Natural killer cell (primary cell): ENCODE data around the gene GNAZ. TPM values are rescaled to one million over a fixed set of nuclear protein-coding genes. Genes with fewer than 3 reads are reported as not detected.

Experiments
- ATAC-seq, 3 donors: fragments of 150-1000 bp in 2 of 3; fragments of 200-7000 bp in 1 of 3; cut with Tn5 transposase; 1 replicate in 1 of 3; 2 replicates in 2 of 3; pipeline ENCODE4 v1.10.0; 2021; ENCODE audit warnings: mild to moderate bottlenecking in 2 of 3, moderate library complexity in 2 of 3
- DNase-seq, 2 donors: peaks; one replicate each; pipeline versions ENCODE4 v3.0.0 to v3.0.0-alpha.2; 2013 to 2021; ENCODE audit warnings: mixed read lengths in 1 of 2
- H3K27ac ChIP-seq: one replicate; pipeline ENCODE4 v1.5.1; 2013; ENCODE audit warnings: mild to moderate bottlenecking, low read length
- H3K27me3 ChIP-seq: one replicate; pipeline ENCODE4 v1.6.1; 2013; ENCODE audit warnings: low read length; ENCODE audit not compliant: control insufficient read depth, insufficient read depth
- H3K36me3 ChIP-seq: one replicate; pipeline ENCODE4 v1.6.1; 2013; ENCODE audit warnings: low read length; ENCODE audit not compliant: control insufficient read depth, insufficient read depth
- H3K4me1 ChIP-seq: one replicate; pipeline ENCODE4 v1.6.1; 2013; ENCODE audit warnings: low read length; ENCODE audit not compliant: control insufficient read depth, insufficient read depth
- H3K4me3 ChIP-seq: one replicate; pipeline ENCODE4 v1.5.1; 2013; ENCODE audit warnings: low read length
- H3K9me3 ChIP-seq: one replicate; pipeline ENCODE4 v1.6.1; 2013; ENCODE audit warnings: low read length; ENCODE audit not compliant: control insufficient read depth, insufficient read depth
- H3K27ac Mint-ChIP-seq, 2 donors: one replicate each; pipeline ENCODE4 v1.8.0; 2022; ENCODE audit warnings: mild to moderate bottlenecking in 2 of 2, mixed read lengths in 2 of 2, moderate library complexity in 1 of 2
- H3K27me3 Mint-ChIP-seq, 2 donors: one replicate each; pipeline ENCODE4 v1.8.0; 2022; ENCODE audit warnings: low read depth in 2 of 2, mixed read lengths in 2 of 2
- H3K36me3 Mint-ChIP-seq: one replicate; pipeline ENCODE4 v1.8.0; 2022; ENCODE audit warnings: mixed read lengths
- H3K4me1 Mint-ChIP-seq, 2 donors: one replicate each; pipeline ENCODE4 v1.8.0; 2022; ENCODE audit warnings: mixed read lengths in 2 of 2
- H3K4me3 Mint-ChIP-seq: one replicate; pipeline ENCODE4 v1.8.0; 2022; ENCODE audit warnings: mild to moderate bottlenecking, moderate library complexity, mixed read lengths
- H3K9me3 Mint-ChIP-seq, 2 donors: one replicate each; pipeline ENCODE4 v1.8.0; 2022; ENCODE audit warnings: mixed read lengths in 2 of 2
- WGBS: methylation state at CpG from one replicate; pipeline ENCODE4 v1.1.7; 2013; ENCODE audit warnings: missing lambda C conversion rate; ENCODE audit not compliant: insufficient coverage; 5-methylcytosine and 5-hydroxymethylcytosine counted together
- intact Hi-C: fragments of 100-400 bp; cut with micrococcal nuclease; formaldehyde crosslinking; loops from one replicate; pipeline ENCODE4 v1.14.2; 2022
- total RNA-seq, 4 donors: library from RNA; stranded (reverse); fragments of 120-200 nt in 1 of 4; gene quantifications; one replicate each; pipeline versions ENCODE4 v1.2.3 to v1.2.4, GENCODE V29; 2013 to 2022
- TF ChIP-seq, protein P1 (sequence below): fragments of 200-600 bp; IDR thresholded peaks from one replicate; pipeline ENCODE4 v1.8.0; 2022; ENCODE audit warnings: antibody characterized with exemption

Gene GNAZ
- total RNA-seq, 3 donors from 2014 or later (not counting 1 experiment from before 2014, with no cell fraction given), result 4.5 to 7.5 (median 5.6) TPM

- no peaks in the 10 kb centered on the region for H3K27me3 Mint-ChIP-seq
- no peak for ATAC-seq
- no peaks in the 10 kb centered on the region for H3K9me3 Mint-ChIP-seq
- H3K36me3 Mint-ChIP-seq, result no peaks in the 10 kb centered on the region
- TF ChIP-seq, protein P1, sequence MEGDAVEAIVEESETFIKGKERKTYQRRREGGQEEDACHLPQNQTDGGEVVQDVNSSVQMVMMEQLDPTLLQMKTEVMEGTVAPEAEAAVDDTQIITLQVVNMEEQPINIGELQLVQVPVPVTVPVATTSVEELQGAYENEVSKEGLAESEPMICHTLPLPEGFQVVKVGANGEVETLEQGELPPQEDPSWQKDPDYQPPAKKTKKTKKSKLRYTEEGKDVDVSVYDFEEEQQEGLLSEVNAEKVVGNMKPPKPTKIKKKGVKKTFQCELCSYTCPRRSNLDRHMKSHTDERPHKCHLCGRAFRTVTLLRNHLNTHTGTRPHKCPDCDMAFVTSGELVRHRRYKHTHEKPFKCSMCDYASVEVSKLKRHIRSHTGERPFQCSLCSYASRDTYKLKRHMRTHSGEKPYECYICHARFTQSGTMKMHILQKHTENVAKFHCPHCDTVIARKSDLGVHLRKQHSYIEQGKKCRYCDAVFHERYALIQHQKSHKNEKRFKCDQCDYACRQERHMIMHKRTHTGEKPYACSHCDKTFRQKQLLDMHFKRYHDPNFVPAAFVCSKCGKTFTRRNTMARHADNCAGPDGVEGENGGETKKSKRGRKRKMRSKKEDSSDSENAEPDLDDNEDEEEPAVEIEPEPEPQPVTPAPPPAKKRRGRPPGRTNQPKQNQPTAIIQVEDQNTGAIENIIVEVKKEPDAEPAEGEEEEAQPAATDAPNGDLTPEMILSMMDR, result no peak
- no peak overlapping the region for H3K4me3 Mint-ChIP-seq
- intact Hi-C loops, result no loop called here
- H3K27me3 ChIP-seq, result no peaks in the 10 kb centered on the region
- H3K9me3 ChIP-seq, result no peaks in the 10 kb centered on the region
- H3K36me3 ChIP-seq, result no peaks in the 10 kb centered on the region
- peaks cover 16% of the 10 kb centered on the region for H3K4me1 ChIP-seq
- H3K27ac Mint-ChIP-seq, result no peak overlapping the region
- H3K27ac ChIP-seq, result no peak overlapping the region
- WGBS, result 97% methylated on average over 10 of the region's 10 CpGs
- DNase-seq, result no peak
- H3K4me3 ChIP-seq, result no peak overlapping the region
- H3K4me1 Mint-ChIP-seq, result peaks cover 9 to 10% of the 10 kb centered on the region in 2 donors
These were observed 47.0 kb downstream of the GNAZ start for GRCh38 chr22:23117275-23117674.

DNA sequence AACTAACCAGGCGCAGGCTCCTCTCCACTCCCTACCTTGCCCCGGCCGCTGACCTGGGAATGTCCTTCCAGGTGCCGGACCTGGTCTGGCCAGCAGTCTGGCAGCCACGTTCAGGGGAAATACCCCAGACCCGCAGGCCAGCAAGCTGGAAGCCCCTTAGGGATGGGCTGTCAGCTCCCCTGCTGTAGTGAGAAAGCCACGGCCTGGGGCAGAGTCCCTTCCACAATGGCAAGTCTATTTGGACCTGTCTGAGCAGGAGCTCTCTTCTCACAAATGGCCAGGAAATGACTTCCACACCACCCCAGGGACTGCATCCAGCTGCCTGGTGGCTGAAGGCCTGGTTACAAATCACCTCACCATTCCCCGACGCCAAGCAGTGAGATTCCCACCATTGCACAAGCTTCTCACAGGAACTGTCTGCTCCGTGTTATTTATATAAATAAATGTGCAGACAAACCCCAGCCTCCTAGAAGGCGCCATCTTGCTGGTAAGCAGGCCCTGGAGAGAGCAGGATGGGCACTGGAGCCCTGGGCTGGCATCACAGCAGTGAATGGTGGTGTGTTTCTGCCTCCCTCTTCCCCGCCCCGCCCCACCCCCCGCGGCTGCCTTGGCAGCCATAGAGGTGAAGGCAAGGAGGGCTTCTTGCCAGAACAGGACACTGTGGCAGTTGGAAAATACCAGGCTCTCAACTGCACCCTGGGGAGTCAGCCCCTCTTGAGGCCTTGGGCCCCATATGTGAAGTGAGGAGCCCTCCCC is 47.8 kb downstream of the GNAZ start:
- no peak overlapping the region for H3K27ac Mint-ChIP-seq
- H3K4me3 Mint-ChIP-seq, result no peak overlapping the region
- H3K36me3 Mint-ChIP-seq, result no peaks in the 10 kb centered on the region

DNA sequence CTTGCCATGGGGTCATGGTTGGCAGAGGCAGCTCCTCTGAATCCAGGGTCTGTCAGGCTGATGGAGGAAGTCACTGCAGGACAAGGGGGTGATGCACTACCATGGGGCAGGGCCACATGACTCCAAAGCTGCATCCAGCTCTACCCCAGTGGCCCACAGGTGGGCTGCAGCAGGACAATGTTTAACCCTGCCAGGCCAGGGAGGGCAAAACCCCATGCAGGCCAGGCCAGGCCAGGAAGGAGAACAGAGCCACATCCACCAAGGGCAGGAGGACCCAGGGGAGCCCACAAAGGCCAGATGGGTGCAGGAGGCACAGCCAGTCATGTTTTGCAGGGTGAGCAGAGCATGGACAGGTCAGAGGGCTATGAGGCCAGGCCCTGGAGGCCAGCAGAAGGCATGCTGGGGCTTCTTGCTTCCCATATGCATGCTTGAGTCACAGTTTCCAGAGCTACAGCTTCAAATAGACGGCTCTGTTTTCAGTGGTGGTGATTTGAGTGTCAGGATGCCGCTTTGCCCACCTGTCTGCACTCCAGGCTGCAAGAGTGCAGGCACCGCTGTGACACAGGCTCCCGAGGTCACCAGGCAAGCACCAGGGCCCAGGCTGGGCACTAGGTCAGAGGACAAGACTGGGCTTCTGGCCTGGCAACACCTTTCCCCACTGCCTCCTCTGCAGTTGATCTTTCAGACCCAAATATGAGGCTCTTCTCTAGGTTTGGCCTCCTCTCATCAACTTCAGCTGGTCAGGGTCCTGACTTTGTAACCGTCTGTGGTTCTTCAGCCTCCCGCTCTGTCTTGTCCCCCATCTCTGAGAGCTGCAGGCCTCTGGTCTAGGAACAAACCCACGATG is 48.6 kb downstream of the GNAZ start:
- Mint-ChIP-seq H3K27me3 (no peaks in the 10 kb centered on the region), H3K36me3 (no peaks in the 10 kb centered on the region), H3K4me3 (no peak overlapping the region), H3K27ac (peak overlapping the region; percentile 80 to 86), H3K4me1 (peaks cover 9 to 10% of the 10 kb centered on the region in 2 donors), H3K9me3 (no peaks in the 10 kb centered on the region)
- no peak for DNase-seq
- H3K9me3 ChIP-seq, result no peaks in the 10 kb centered on the region
- no peaks in the 10 kb centered on the region for H3K36me3 ChIP-seq
- TF ChIP-seq, protein P1, result no peak
- intact Hi-C loops, result no loop called here
- WGBS, result 92% methylated on average over 7 of the region's 7 CpGs
- H3K4me1 ChIP-seq, result peaks cover 16% of the 10 kb centered on the region
- H3K4me3 ChIP-seq, result no peak overlapping the region
- peak overlapping the region; percentile 47 for H3K27ac ChIP-seq
- no peaks in the 10 kb centered on the region for H3K27me3 ChIP-seq
- ATAC-seq, result no peak

More for the DNA sequence above, 47.8 kb downstream of the GNAZ start:
- ATAC-seq (no peak), DNase-seq (no peak)
- TF ChIP-seq, protein P1, result no peak
- Histone ChIP-seq H3K27me3 (no peaks in the 10 kb centered on the region), H3K4me3 (no peak overlapping the region), H3K27ac (no peak overlapping the region), H3K9me3 (no peaks in the 10 kb centered on the region), H3K36me3 (no peaks in the 10 kb centered on the region), H3K4me1 (peaks cover 16% of the 10 kb centered on the region)
- intact Hi-C loops, result no loop called here
- H3K9me3 Mint-ChIP-seq, result no peaks in the 10 kb centered on the region
- no peaks in the 10 kb centered on the region for H3K27me3 Mint-ChIP-seq
- 91% methylated on average over 13 of the region's 15 CpGs for WGBS
- peaks cover 9 to 10% of the 10 kb centered on the region in 2 donors for H3K4me1 Mint-ChIP-seq
